ENCODE results near the gene GPRC6A. TPM values are rescaled to one million over a fixed set of nuclear protein-coding genes. Genes with fewer than 3 reads are reported as not detected.
A peak's percentile ranks its signal among the peaks of the same experiment; 100 is the strongest.

The GPRC6A gene
- polyA plus RNA-seq, 3 donors from 2014 or later, result not detected

- Mint-ChIP-seq H3K4me3 (peak within 1 kb of the TSS; percentile 6 to 52 (median 42)), H3K27me3 (ENCODE audit: low read depth in 3 of 3) (peaks cover 4 to 21% (median 5%) of the 10 kb centered on the region in 3 donors), H3K4me1 (peaks cover 9 to 11% of the 10 kb centered on the region in 2 donors), H3K36me3 (peaks cover 0 to 4% (median 3%) of the 10 kb centered on the region in 3 donors), H3K9me3 (no peaks in the 10 kb centered on the region), H3K27ac (no peak within 1 kb of the TSS)
- no peak for DNase-seq
Observed at GRCh38 chr6:116764961-116765841, 63.7 kb downstream of the GPRC6A start, which contains the start of gene FAM162B. Gene FAM162B (minus strand): TSS chr6:116765719. CDS start chr6:116765576, 143 bp downstream.

GRCh38 chr6:116764629-116764960 is 64.3 kb downstream of the GPRC6A start:
- Mint-ChIP-seq H3K27ac (no peak overlapping the region), H3K9me3 (no peaks in the 10 kb centered on the region), H3K4me3 (no peak overlapping the region), H3K27me3 (ENCODE audit: low read depth in 3 of 3) (peaks cover 2 to 21% (median 5%) of the 10 kb centered on the region in 3 donors), H3K4me1 (peaks cover 9 to 11% of the 10 kb centered on the region in 2 donors), H3K36me3 (peaks cover 0 to 4% (median 3%) of the 10 kb centered on the region in 3 donors)
- no peak for DNase-seq

- peaks cover 9 to 11% of the 10 kb centered on the region in 2 donors for H3K4me1 Mint-ChIP-seq
- DNase-seq, result no peak
- H3K27me3 Mint-ChIP-seq (ENCODE audit: low read depth in 3 of 3), result peaks cover 0 to 21% (median 5%) of the 10 kb centered on the region in 3 donors
- no peak overlapping the region for H3K4me3 Mint-ChIP-seq
- no peaks in the 10 kb centered on the region for H3K9me3 Mint-ChIP-seq
- H3K36me3 Mint-ChIP-seq, result peaks cover 0 to 4% (median 3%) of the 10 kb centered on the region in 3 donors
- H3K27ac Mint-ChIP-seq, result no peak overlapping the region
Observed at GRCh38 chr6:116763906-116764628, 64.8 kb downstream of the GPRC6A start.

- Mint-ChIP-seq H3K4me1 (peaks cover 9 to 11% of the 10 kb centered on the region in 2 donors), H3K27me3 (ENCODE audit: low read depth in 3 of 3) (peaks cover 0 to 21% (median 5%) of the 10 kb centered on the region in 3 donors), H3K9me3 (no peaks in the 10 kb centered on the region), H3K36me3 (peaks cover 0 to 4% (median 3%) of the 10 kb centered on the region in 3 donors), H3K4me3 (no peak overlapping the region), H3K27ac (no peak overlapping the region)
- DNase-seq, result no peak
Observed at GRCh38 chr6:116763048-116763447, 65.8 kb downstream of the GPRC6A start.

GRCh38 chr6:116762235-116762634 is 66.6 kb downstream of the GPRC6A start:
- Mint-ChIP-seq H3K27ac (no peak overlapping the region), H3K27me3 (ENCODE audit: low read depth in 3 of 3) (peaks cover 0 to 16% (median 10%) of the 10 kb centered on the region in 3 donors), H3K9me3 (no peaks in the 10 kb centered on the region)

GRCh38 chr6:116761779-116762178 is 67.1 kb downstream of the GPRC6A start:
- H3K4me1 Mint-ChIP-seq, result peaks cover 9 to 11% of the 10 kb centered on the region in 2 donors
- no peak for DNase-seq
- H3K27ac Mint-ChIP-seq, result no peak overlapping the region
- H3K9me3 Mint-ChIP-seq, result no peaks in the 10 kb centered on the region
- H3K36me3 Mint-ChIP-seq, result peaks cover 0 to 4% (median 0%) of the 10 kb centered on the region in 3 donors
- no peak overlapping the region for H3K4me3 Mint-ChIP-seq
- peaks cover 0 to 13% (median 6%) of the 10 kb centered on the region in 3 donors for H3K27me3 Mint-ChIP-seq (ENCODE audit: low read depth in 3 of 3)

More at GRCh38 chr6:116762235-116762634, 66.6 kb downstream of the GPRC6A start:
- no peak for DNase-seq
- Mint-ChIP-seq H3K4me3 (no peak overlapping the region), H3K4me1 (peaks cover 9 to 11% of the 10 kb centered on the region in 2 donors), H3K36me3 (peaks cover 0 to 4% (median 0%) of the 10 kb centered on the region in 3 donors)

- Mint-ChIP-seq H3K36me3 (peaks cover 0 to 4% (median 0%) of the 10 kb centered on the region in 3 donors), H3K27ac (no peak overlapping the region), H3K4me1 (no peaks in the 10 kb centered on the region), H3K9me3 (peaks cover 9 to 32% (median 15%) of the 10 kb centered on the region in 6 donors), H3K4me3 (no peak overlapping the region), H3K27me3 (ENCODE audit: low read depth in 3 of 3) (peaks cover 0 to 8% (median 0%) of the 10 kb centered on the region in 3 donors)
- no peak for DNase-seq
Observed at GRCh38 chr6:116745176-116745575, 83.7 kb downstream of the GPRC6A start.

Other genes starting within 250 kb of the GPRC6A start
- gene RSPH4A, start 212.6 kb downstream of the GPRC6A start, polyA plus RNA-seq, result under 1 TPM in 1 of 3 donors, not detected in 2; 0.11 TPM
- 1 to 10 TPM; 4.2 to 8.5 (median 4.6) TPM for gene ZUP1, start 160.3 kb downstream of the GPRC6A start, polyA plus RNA-seq
- 10 to 100 TPM in 1 of 3 donors, 1 to 10 TPM in 2; 5.7 to 19.0 (median 8.4) TPM for gene KPNA5, start 147.9 kb downstream of the GPRC6A start, polyA plus RNA-seq
- not detected for gene FAM162B, start 63.4 kb downstream of the GPRC6A start, polyA plus RNA-seq
- not detected for gene RFX6, start 48.2 kb upstream of the GPRC6A start, polyA plus RNA-seq